SK-N-SH (cell line): Measurements from ENCODE around the gene ATG2A. TPM values are rescaled to one million over a fixed set of nuclear protein-coding genes. Genes with fewer than 3 reads are reported as not detected.

Source experiments
- CTCF ChIA-PET: fragments of 300-600, 350-600 bp; formaldehyde crosslinking; extraction: SDS; loops from one replicate; lab custom pipeline; 2021; lab: Yijun Ruan, JAX
- POLR2A ChIA-PET: fragments of 350-600 bp; sonication (Branson Sonifier 250); formaldehyde crosslinking; extraction: SDS; loops from one replicate; lab custom pipeline; 2020; ENCODE audit warnings: antibody characterized with exemption, inconsistent platforms; lab: Yijun Ruan, JAX
- DNase-seq: peaks from one replicate; pipeline ENCODE4 v3.0.0; 2012
- H2AFZ ChIP-seq: fragments of 200-600 bp; sonication (generic); 2 replicates; pipeline ENCODE4 v1.8.1; 2016; ENCODE audit warnings: antibody characterized with exemption, mild to moderate bottlenecking, low read depth
- H3F3A ChIP-seq: fragments of 200-600 bp; sonication (generic); replicated peaks from 2 replicates; pipeline ENCODE3; 2016; ENCODE audit warnings: antibody characterized with exemption, mild to moderate bottlenecking; ENCODE audit not compliant: insufficient read depth
- H3K27ac ChIP-seq, 2 experiments: fragments of 200-500 bp in 1 of 2; fragments of 200-600 bp in 1 of 2; sonication (Bioruptor generic) in 1 of 2; sonication (generic), shearing (Covaris generic) in 1 of 2; 2 replicates each; pipeline versions ENCODE4 v1.5.1 to v1.6.1; 2014 to 2016; ENCODE audit warnings: low read depth in 2 of 2, inconsistent platforms in 1 of 2, low read length in 1 of 2, mild to moderate bottlenecking in 1 of 2, mixed read lengths in 1 of 2
- H3K27me3 ChIP-seq: fragments of 200-600 bp; sonication (generic), shearing (Covaris generic); 2 replicates; pipeline ENCODE4 v1.6.1; 2016; ENCODE audit warnings: mixed run types; ENCODE audit not compliant: insufficient read depth
- H3K36me3 ChIP-seq, 2 experiments: fragments of 200-500 bp in 1 of 2; fragments of 200-600 bp in 1 of 2; sonication (Bioruptor generic) in 1 of 2; sonication (generic) in 1 of 2; replicated peaks in 1 of 2; 2 replicates each; pipeline versions ENCODE3 to v1.5.1; 2014 to 2016; ENCODE audit warnings: low read length in 1 of 2, mild to moderate bottlenecking in 1 of 2; ENCODE audit not compliant: insufficient read depth in 2 of 2, control insufficient read depth in 1 of 2
- H3K4me1 ChIP-seq, 2 experiments: fragments of 200-500 bp in 1 of 2; fragments of 200-600 bp in 1 of 2; sonication (Bioruptor generic) in 1 of 2; sonication (generic), shearing (Covaris generic) in 1 of 2; 2 replicates each; pipeline versions ENCODE4 v1.5.1 to v1.6.1; 2014 to 2016; ENCODE audit warnings: low read depth in 1 of 2, low read length in 1 of 2, mixed run types in 1 of 2; ENCODE audit not compliant: insufficient read depth in 2 of 2, control insufficient read depth in 1 of 2
- H3K4me2 ChIP-seq: fragments of 200-600 bp; sonication (generic), shearing (Covaris generic); 2 replicates; pipeline ENCODE4 v1.6.1; 2017; ENCODE audit warnings: mixed run types
- H3K4me3 ChIP-seq, 2 experiments: fragments of 200-500 bp in 1 of 2; fragments of 200-600 bp in 1 of 2; sonication (Bioruptor generic) in 1 of 2; sonication (generic), shearing (Covaris generic) in 1 of 2; 2 replicates each; pipeline versions ENCODE4 v1.5.1 to v1.8.1; 2014 to 2016; ENCODE audit warnings: low read depth in 2 of 2, inconsistent platforms in 1 of 2, low read length in 1 of 2, mild to moderate bottlenecking in 1 of 2, mixed read lengths in 1 of 2, moderate library complexity in 1 of 2
- H3K79me2 ChIP-seq: fragments of 200-600 bp; sonication (generic); 2 replicates; pipeline ENCODE4 v1.8.1; 2017; ENCODE audit warnings: mild to moderate bottlenecking; ENCODE audit not compliant: insufficient read depth
- H3K9ac ChIP-seq: fragments of 200-600 bp; sonication (generic); 2 replicates; pipeline ENCODE4 v1.6.1; 2017; ENCODE audit warnings: mixed run types
- H3K9me2 ChIP-seq: fragments of 200-600 bp; sonication (generic); 2 replicates; pipeline ENCODE4 v1.6.1; 2017; ENCODE audit warnings: mixed run types
- H3K9me3 ChIP-seq: fragments of 200-600 bp; sonication (generic); 2 replicates; pipeline ENCODE4 v1.6.1; 2017; ENCODE audit warnings: mixed run types, mild to moderate bottlenecking, moderate library complexity
- H4K20me1 ChIP-seq: fragments of 200-600 bp; sonication (generic); 2 replicates; pipeline ENCODE4 v1.6.1; 2017; ENCODE audit warnings: mild to moderate bottlenecking, mixed run types; ENCODE audit not compliant: insufficient read depth
- CHD2 ChIP-seq: fragments of 150-350 bp; IDR thresholded peaks from 2 replicates; pipeline ENCODE4 v1.6.1; 2018; ENCODE audit warnings: low read length; ENCODE audit not compliant: partially characterized antibody
- ELF1 ChIP-seq: IDR thresholded peaks from 2 replicates; pipeline ENCODE4 v1.4.0; 2012
- EP300 ChIP-seq, 2 experiments: IDR thresholded peaks; 2 replicates each; pipeline versions ENCODE4 v1.4.0 to v1.6.1; 2012; ENCODE audit warnings: borderline replicate concordance in 1 of 2, low read depth in 1 of 2, low read length in 1 of 2
- FOXM1 ChIP-seq: IDR thresholded peaks from 2 replicates; pipeline ENCODE4 v1.4.0; 2012; ENCODE audit warnings: low read depth, mild to moderate bottlenecking
- GABPA ChIP-seq: IDR thresholded peaks from 2 replicates; pipeline ENCODE4 v1.4.0; 2012; ENCODE audit warnings: low read depth, mild to moderate bottlenecking
- MEF2A ChIP-seq: IDR thresholded peaks from 2 replicates; pipeline ENCODE4 v1.4.0; 2012; ENCODE audit warnings: low read depth, borderline replicate concordance
- NRF1 ChIP-seq: IDR thresholded peaks from 2 replicates; pipeline ENCODE4 v1.6.1; 2012; ENCODE audit warnings: low read depth, mild to moderate bottlenecking, low read length
- RXRA ChIP-seq: IDR thresholded peaks from 2 replicates; pipeline ENCODE4 v1.4.0; 2012; ENCODE audit warnings: low read depth, mild to moderate bottlenecking, borderline replicate concordance
- SMC3 ChIP-seq: IDR thresholded peaks from 2 replicates; pipeline ENCODE4 v1.6.1; 2012; ENCODE audit warnings: low read depth, low read length, improper control_type of control experiment
- TEAD4 ChIP-seq: IDR thresholded peaks from 2 replicates; pipeline ENCODE4 v1.4.0; 2012; ENCODE audit warnings: mild to moderate bottlenecking, borderline replicate concordance; ENCODE audit not compliant: insufficient read depth
- YY1 ChIP-seq: IDR thresholded peaks from 2 replicates; pipeline ENCODE4 v1.4.0; 2012; ENCODE audit warnings: low read depth, mild to moderate bottlenecking
- WGBS: methylation state at CpG from one replicate; pipeline ENCODE4 v1.1.6; 2017; ENCODE audit warnings: low lambda C conversion rate; 5-methylcytosine and 5-hydroxymethylcytosine counted together
- polyA plus RNA-seq, 3 experiments: library from polyadenylated mRNA; depleted of rRNA; stranded (reverse); fragments of >200 nt; gene quantifications; 2 replicates each; pipeline ENCODE4 v1.2.3, GENCODE V29; 2012
- TF ChIP-seq, protein P1 (sequence below): fragments of 150-350 bp; IDR thresholded peaks from 2 replicates; pipeline ENCODE4 v1.6.1; 2016; ENCODE audit warnings: mild to moderate bottlenecking, low read depth, low read length
- TF ChIP-seq, protein P2 (sequence below): IDR thresholded peaks from 2 replicates; pipeline ENCODE4; 2012
- TF ChIP-seq, protein P3 (sequence below): IDR thresholded peaks from 2 replicates; pipeline ENCODE4 v1.4.0; 2012; ENCODE audit warnings: low read depth, borderline replicate concordance

The ATG2A gene
- polyA plus RNA-seq, 1 of the 3 experiments (the other 2 are of a cell fraction): 7.1 TPM

DNA sequence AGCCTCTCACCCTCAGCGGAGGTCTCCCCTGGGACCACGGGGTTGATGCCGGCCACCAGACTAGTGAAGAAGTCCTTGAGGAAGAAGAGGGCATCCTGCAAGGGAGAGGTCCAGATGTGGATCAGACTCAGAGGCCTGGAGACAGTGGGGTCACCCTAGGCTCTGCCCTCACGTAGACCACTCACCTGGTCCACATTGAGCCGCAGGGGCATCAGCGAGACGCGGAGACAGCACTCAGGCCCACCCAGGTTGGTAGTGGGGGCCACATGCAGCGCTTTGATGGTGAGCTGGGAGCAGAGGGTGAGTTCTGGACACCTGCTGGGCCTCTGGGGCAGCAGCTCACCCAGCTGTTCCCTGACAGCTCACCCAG, 18.9 kb downstream of the ATG2A start:
- no peak for TF ChIP-seq SMC3
- TF ChIP-seq, protein P1, sequence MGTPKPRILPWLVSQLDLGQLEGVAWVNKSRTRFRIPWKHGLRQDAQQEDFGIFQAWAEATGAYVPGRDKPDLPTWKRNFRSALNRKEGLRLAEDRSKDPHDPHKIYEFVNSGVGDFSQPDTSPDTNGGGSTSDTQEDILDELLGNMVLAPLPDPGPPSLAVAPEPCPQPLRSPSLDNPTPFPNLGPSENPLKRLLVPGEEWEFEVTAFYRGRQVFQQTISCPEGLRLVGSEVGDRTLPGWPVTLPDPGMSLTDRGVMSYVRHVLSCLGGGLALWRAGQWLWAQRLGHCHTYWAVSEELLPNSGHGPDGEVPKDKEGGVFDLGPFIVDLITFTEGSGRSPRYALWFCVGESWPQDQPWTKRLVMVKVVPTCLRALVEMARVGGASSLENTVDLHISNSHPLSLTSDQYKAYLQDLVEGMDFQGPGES: no peak
- TF ChIP-seq, protein P2, sequence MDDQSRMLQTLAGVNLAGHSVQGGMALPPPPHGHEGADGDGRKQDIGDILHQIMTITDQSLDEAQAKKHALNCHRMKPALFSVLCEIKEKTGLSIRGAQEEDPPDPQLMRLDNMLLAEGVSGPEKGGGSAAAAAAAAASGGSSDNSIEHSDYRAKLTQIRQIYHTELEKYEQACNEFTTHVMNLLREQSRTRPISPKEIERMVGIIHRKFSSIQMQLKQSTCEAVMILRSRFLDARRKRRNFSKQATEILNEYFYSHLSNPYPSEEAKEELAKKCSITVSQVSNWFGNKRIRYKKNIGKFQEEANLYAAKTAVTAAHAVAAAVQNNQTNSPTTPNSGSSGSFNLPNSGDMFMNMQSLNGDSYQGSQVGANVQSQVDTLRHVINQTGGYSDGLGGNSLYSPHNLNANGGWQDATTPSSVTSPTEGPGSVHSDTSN: no peak
- TF ChIP-seq RXRA: no peak
- TF ChIP-seq MEF2A: no peak
- TF ChIP-seq YY1: no peak
- no peak for TF ChIP-seq TEAD4
- TF ChIP-seq CHD2: no peak
- TF ChIP-seq FOXM1: no peak
- no peak for TF ChIP-seq NRF1
- WGBS: 97% methylated on average over 9 of the region's 9 CpGs
- H2AFZ ChIP-seq: no peak overlapping the region
- no peaks in the 10 kb centered on the region for H3K79me2 ChIP-seq
- no peak overlapping the region for H3K4me2 ChIP-seq
- H4K20me1 ChIP-seq: no peaks in the 10 kb centered on the region
- H3K4me3 ChIP-seq: no peak overlapping the region
- no peaks in the 10 kb centered on the region for H3F3A ChIP-seq
- no peaks in the 10 kb centered on the region for H3K27me3 ChIP-seq
- H3K9me2 ChIP-seq: no peaks in the 10 kb centered on the region
- DNase-seq: no peak
- peaks cover 0 to 3% of the 10 kb centered on the region in 2 experiments; a peak in 1 of 4 replicates for H3K4me1 ChIP-seq
- peaks cover 0 to 21% of the 10 kb centered on the region in 2 experiments for H3K36me3 ChIP-seq
- H3K9ac ChIP-seq: no peak overlapping the region
- no peaks in the 10 kb centered on the region for H3K9me3 ChIP-seq
- H3K27ac ChIP-seq: no peak overlapping the region
- POLR2A ChIA-PET: no interaction called here
- CTCF ChIA-PET: interaction anchor here (4.2 to 26.7 kb wide), 2 partner anchors 10 to 50 kb away, joined by 21 to 530 read pairs; partner anchors contain the start of gene CDC42BPG

DNA sequence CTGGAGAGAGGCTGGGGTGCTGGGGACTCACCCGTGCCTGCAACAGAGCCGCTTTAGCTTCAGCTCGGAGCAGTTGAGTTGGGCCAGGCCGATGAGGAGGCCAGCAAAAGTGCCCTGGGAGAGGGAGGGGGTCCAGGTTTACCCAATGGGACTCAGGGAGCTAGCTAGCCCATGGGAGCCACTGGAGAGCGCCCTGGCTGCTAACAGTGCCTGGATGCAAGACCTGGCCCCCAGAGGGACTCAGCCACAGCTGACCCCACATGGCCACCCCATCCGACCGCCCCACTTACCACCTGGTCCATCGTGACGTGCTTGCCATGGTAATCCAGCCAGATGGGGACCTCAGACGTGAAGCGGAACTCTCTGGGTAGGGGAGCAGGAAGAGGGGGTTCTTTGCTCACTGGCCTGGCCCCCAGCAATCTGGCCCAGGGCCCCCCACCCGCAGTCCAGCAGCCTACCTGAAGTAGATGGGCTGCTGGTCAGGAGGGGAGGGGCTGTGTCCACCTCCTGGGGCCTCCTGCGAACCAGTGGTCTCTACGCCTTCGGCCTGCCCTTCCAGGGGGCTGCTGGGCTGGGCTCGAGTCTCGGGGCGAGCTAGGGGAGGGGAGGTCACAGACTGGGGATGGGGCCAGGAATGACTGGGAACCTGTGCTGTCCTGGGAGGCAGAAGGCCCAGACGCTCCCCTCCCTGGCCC, 19.5 kb downstream of the ATG2A start:
- Histone ChIP-seq H3F3A (no peaks in the 10 kb centered on the region), H3K9ac (no peak overlapping the region), H3K79me2 (no peaks in the 10 kb centered on the region), H3K27ac (no peak overlapping the region), H3K4me1 (peaks cover 0 to 3% of the 10 kb centered on the region in 2 experiments; a peak in 1 of 4 replicates), H2AFZ (no peak overlapping the region), H3K9me3 (no peaks in the 10 kb centered on the region), H3K36me3 (peaks cover 0 to 19% of the 10 kb centered on the region in 2 experiments), H3K4me2 (no peak overlapping the region), H4K20me1 (no peaks in the 10 kb centered on the region), H3K9me2 (no peaks in the 10 kb centered on the region), H3K27me3 (no peaks in the 10 kb centered on the region), H3K4me3 (no peak overlapping the region)
- no peak for DNase-seq
- WGBS: 97% methylated on average over 6 of the region's 19 CpGs
- TF ChIP-seq TEAD4 (no peak), SMC3 (no peak), GABPA (no peak), CHD2 (no peak), ELF1 (no peak), EP300 (IDR thresholded peaks at IDR 0.05; ENCODE audit: borderline replicate concordance in 1 of 2, low read depth in 1 of 2, low read length in 1 of 2) (no peak)
- TF ChIP-seq, protein P1: no peak
- TF ChIP-seq, protein P3, sequence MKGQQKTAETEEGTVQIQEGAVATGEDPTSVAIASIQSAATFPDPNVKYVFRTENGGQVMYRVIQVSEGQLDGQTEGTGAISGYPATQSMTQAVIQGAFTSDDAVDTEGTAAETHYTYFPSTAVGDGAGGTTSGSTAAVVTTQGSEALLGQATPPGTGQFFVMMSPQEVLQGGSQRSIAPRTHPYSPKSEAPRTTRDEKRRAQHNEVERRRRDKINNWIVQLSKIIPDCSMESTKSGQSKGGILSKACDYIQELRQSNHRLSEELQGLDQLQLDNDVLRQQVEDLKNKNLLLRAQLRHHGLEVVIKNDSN: no peak
- ChIA-PET POLR2A (interaction anchor here (0.6 kb wide), 1 partner anchor 17 kb away, joined by 5 read pairs; no protein-coding TSS in a partner anchor), CTCF (interaction anchor here (0.9 to 26.7 kb wide), 3 partner anchors 10 to 50 kb away, joined by 3 to 530 read pairs (median 21); partner anchors contain the start of gene CDC42BPG)
